ENCODE measurements around the gene FAM184B. TPM values are rescaled to one million over a fixed set of nuclear protein-coding genes. Genes with fewer than 3 reads are reported as not detected.
"Not testable (repeated sequence)": the region's sequence is repeated elsewhere in the genome, so short reads cannot be mapped to it uniquely, and the experiment has no call there.

Gene FAM184B
- total RNA-seq, 1 donor from 2014 or later = not detected

GRCh38 chr4:17688011-17688441, 93.4 kb downstream of the FAM184B start:
- intact Hi-C loops (cut with micrococcal nuclease) = no loop called here

DNA sequence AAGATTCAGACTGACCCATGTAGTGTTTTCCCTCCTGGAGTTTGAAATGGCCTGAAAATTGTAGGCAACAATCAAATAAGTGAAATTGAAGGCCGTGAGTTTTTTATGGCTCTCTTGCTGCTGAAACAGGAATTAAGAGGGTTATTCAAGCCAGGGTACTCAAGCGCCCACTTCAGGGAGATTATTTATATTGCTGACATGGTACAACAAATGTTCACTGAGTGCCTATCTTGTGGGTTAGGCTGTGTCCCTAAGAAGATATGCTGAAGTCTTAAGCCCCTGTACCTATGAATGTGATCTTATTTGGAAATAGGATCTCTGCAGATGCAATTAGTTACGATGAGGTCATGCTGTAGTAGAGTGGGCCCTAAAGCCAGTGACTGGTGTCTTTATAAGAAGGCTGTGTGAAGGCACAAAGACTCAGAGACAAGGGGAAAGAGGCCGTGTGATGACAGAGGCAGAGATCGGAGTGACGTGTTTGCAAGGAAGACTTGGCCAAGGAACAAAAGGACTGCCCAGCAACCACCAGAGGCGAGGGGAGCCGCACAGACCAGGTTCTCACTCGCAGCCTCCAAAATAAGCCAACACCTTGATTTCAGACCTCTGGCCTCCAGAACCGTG, 94.1 kb downstream of the FAM184B start:
- intact Hi-C loops (cut with micrococcal nuclease) = no loop called here

DNA sequence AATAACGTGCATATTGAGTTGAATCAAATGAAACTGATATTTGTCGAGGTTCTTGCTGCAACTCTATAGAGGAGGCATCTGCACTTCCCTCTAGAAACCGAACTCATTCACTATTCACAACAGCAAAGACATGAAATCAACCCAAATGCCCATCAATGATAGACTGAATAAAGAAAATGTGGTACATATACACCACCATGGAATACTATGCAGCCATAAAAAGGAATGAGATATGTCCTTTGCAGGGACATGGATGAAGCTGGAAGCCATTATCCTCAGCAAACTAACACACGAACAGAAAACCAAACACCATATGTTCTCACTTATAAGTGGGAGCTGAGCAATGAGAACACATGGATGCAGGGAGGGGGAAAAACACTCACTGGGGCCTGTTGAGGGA, 96.8 kb downstream of the FAM184B start:
- intact Hi-C loops (cut with micrococcal nuclease) = not testable (repeated sequence)

GRCh38 chr4:17682222-17682566, 99.2 kb downstream of the FAM184B start:
- intact Hi-C loops (cut with micrococcal nuclease) = loop anchor here (1.0 kb wide), 1 partner anchor 15 kb away; no protein-coding TSS in a partner anchor

DNA sequence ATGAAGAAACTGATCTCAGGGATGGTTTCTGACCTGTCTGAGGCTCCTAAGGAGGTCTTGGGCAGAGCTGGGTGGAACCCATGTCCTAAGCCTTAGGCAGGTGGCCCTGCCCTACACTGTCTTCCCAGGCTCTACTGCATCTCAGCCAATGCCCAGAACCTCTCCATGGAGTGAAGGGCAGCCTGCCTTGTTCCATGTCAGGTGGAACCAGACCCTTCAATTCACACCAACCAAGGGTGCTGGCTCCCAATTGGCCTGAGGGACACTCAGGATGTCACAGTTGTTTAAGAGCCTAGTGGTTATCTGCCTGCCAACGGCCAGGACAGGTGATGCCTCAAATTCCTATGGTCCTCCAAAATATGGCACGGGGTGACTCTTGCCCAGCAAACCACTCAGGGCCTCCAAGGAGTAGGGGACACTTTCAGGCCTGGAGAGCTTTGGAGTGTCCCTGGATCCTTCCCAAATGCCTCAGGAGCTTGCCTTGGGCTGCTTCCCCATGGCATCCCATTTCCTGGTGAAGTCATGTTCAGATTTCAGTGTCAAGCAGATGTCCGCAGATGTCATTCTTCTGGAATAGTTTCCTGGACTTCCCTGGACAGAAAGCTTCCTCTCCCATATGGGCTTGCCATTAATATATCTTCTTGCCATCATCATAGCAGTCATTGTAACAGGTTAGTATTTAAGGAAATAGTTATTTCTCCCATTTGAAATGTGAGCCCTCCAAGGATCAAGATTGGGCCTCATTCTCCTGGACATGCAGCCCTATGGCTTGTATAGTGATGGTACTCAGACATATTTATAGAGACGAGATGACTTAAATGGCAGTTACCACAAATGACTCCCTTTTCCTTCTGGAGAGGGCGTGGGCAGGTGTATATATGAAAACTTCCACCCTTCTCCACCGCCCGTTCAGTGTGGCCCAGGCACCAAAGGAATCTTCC, 99.9 kb downstream of the FAM184B start:
- intact Hi-C loops (cut with micrococcal nuclease) = loop anchor here (1.0 kb wide), 1 partner anchor 14 kb away; no protein-coding TSS in a partner anchor

- intact Hi-C loops (cut with micrococcal nuclease) = no loop called here
Observed at GRCh38 chr4:17680559-17681280, 100.7 kb downstream of the FAM184B start.

- intact Hi-C loops (cut with micrococcal nuclease) = no loop called here
Observed at GRCh38 chr4:17670423-17670822, 111.0 kb downstream of the FAM184B start.

- intact Hi-C loops (cut with micrococcal nuclease) = loop anchor here (1.0 kb wide), 1 partner anchor 15 kb away; no protein-coding TSS in a partner anchor
Observed at GRCh38 chr4:17667653-17668201, 113.7 kb downstream of the FAM184B start.

GRCh38 chr4:17667253-17667652, 114.2 kb downstream of the FAM184B start:
- intact Hi-C loops (cut with micrococcal nuclease) = loop anchor here (1.0 kb wide), 1 partner anchor 15 kb away; no protein-coding TSS in a partner anchor

GRCh38 chr4:17665852-17666251, 115.6 kb downstream of the FAM184B start:
- intact Hi-C loops (cut with micrococcal nuclease) = no loop called here

DNA sequence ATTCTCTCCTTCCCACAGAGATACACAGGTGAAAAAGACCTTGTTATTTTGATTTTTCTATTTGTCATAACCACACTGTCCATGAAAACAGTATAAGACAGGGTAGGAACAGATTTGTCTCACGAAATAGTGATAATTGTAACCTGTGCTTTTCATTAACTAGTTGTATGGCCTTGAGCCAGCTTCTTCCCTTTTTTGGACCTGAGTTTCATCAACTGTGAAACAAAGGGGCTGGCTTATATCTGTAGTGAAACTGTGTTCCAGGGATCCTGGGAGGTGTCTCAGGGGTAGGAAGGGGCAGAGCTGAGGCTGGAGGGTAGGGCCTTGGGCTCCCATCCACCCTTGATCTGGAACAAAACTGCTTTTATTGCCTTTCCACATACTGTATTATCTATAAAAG, 116.1 kb downstream of the FAM184B start:
- intact Hi-C loops (cut with micrococcal nuclease) = no loop called here

DNA sequence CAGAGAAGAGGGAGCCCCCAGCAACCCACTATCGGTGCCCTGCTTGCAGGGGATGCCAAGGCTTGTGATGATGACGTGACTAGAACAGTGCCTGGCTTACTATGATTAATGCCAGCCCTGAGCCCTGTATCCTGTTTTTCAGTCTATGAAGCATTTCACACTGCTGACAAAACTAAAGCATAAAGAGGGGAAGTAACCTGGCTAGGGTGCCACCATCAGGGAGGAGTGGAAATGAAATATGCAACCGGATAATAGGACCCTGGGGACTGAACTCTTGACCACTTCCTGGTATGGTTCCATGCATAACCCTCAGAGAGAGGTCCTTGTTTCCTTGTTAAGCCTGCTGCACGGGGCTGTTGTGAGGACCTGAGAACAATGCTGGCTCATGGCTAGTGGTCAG, 116.7 kb downstream of the FAM184B start:
- intact Hi-C loops (cut with micrococcal nuclease) = no loop called here

DNA sequence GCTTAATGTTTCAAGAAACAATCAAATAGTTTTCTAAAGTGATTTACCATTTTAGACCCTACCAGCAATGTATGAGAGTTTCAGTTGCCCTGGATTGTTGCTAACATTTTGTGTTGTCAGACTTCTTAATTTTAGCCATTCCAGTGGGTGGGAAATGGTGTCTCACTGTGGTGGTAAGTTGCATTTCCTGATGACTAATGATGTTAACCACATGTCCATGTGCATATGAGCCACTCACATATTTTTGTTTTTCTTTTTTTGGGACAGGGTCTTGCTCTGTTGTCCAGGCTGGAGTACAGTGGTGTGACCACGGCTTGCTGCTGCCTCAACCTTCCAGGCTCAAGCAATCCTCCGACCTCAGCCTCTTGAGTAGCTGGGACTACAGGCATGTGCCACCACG, 118.7 kb downstream of the FAM184B start:
- intact Hi-C loops (cut with micrococcal nuclease) = no loop called here

DNA sequence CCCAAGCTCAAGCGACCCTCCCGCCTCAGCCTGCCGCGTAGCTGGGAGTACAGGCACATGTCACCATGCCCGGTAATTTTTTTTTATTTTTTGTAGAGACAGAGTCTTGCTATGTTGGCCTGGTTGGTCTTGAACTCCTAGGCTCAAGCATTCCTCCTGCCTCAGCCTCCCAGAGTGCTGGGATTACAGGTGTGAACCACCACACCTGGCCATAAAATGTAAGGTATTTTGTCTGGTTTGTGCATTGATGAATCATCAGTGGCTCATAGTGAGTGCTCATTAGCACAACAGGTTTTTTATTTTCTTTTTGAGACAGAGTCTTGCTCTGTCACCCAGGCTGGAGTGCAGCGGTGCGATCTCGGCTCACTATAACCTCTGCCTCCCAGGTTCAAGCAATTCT, 122.2 kb downstream of the FAM184B start:
- intact Hi-C loops (cut with micrococcal nuclease) = not testable (repeated sequence)

DNA sequence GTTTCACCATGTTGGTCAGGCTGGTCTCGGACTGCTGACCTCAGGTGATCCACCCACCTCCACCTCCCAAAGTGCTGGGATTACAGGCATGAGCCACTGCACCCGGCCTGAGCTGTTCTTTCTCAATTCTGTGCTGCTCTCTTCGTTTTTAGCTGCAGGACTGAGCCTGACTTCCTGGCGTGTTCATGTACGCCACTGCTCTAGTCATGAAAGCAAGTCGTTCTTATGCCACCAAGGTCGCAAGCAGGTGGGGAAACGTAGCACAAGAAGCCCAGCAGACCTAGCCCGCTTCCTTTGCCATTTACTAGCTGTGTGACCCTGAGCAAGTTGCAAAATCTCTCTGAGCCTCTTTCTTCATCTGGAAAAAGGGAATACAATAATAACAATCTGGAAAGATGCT, 123.6 kb downstream of the FAM184B start:
- intact Hi-C loops (cut with micrococcal nuclease) = no loop called here

- intact Hi-C loops (cut with micrococcal nuclease) = no loop called here
Observed at GRCh38 chr4:17657090-17657489, 124.3 kb downstream of the FAM184B start.

GRCh38 chr4:17654701-17655100, 126.7 kb downstream of the FAM184B start:
- intact Hi-C loops (cut with micrococcal nuclease) = no loop called here

- intact Hi-C loops (cut with micrococcal nuclease) = no loop called here
Observed at GRCh38 chr4:17650406-17650805, 131.0 kb downstream of the FAM184B start.

- intact Hi-C loops (cut with micrococcal nuclease) = no loop called here
Observed at GRCh38 chr4:17647927-17648326, 133.5 kb downstream of the FAM184B start.

DNA sequence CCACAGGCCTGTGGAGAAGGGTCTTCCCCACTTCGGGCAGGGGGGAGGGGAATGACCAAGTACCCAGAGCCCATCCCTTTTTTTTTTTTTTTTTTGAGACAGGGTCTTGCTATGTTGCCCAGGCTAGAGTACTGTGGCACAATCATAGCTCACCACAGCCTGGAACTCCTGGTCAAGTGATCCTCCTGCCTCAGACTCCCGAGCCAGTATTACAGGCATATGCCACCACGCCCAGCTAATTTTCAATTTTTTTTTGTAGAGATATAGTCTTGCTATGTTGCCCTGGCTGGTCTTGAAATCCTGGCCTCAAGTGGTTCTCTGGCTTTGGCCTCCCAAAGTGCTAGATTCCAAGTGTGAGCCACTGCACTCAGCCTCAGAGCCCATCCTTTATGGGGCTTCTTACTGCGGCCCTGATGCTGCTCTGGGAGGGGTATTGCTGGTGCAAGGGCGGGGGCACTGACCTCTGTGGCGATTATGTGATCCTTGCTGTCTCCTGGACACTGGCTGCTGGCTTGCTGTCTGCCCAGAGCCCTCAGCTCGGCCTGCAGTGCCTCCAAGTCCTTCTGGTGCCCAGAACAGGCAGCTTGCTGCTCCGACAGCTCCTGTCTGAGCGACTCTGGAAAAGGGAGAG, 134.1 kb downstream of the FAM184B start:
- intact Hi-C loops (cut with micrococcal nuclease) = no loop called here

DNA sequence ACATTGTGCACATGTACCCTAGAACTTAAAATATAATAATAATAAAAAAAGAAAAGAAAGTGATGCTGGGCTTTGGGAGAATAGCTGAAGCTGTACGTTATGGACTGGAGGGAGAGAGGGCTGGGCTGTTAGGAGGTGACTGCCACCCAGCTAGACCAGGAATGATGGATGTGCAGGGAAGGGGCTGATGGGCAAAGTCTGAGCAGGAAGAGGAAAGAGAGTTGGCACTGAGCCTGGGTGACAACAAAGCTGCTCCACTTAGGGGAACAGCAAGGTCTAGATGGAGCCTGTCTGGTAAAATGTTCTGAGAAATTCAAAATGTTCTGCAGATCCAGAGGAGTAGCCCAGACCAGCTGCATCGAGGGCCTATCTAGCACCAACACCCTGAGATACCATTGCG, 134.7 kb downstream of the FAM184B start:
- intact Hi-C loops (cut with micrococcal nuclease) = no loop called here

All from T-helper 2 cell treated with Interferon-gamma antibody and Interleukin-4, amounts not matched to agents 100 ng/mL and 5 ng/mL, for 36 hours (primary cell).